GM21528 (cell line): ENCODE data around the gene PCBP2.

Experiments used
- ATAC-seq: cut with Tn5 transposase; IDR thresholded peaks from one replicate; pipeline ENCODE4 v1.9.1; 2021; ENCODE audit warnings: mild to moderate bottlenecking, moderate library complexity; ENCODE audit not compliant: unreplicated experiment, low FRiP score

Gene PCBP2

GRCh38 chr12:53506450-53506785 is 54.5 kb downstream of the PCBP2 start:
- ATAC-seq = no peak

DNA sequence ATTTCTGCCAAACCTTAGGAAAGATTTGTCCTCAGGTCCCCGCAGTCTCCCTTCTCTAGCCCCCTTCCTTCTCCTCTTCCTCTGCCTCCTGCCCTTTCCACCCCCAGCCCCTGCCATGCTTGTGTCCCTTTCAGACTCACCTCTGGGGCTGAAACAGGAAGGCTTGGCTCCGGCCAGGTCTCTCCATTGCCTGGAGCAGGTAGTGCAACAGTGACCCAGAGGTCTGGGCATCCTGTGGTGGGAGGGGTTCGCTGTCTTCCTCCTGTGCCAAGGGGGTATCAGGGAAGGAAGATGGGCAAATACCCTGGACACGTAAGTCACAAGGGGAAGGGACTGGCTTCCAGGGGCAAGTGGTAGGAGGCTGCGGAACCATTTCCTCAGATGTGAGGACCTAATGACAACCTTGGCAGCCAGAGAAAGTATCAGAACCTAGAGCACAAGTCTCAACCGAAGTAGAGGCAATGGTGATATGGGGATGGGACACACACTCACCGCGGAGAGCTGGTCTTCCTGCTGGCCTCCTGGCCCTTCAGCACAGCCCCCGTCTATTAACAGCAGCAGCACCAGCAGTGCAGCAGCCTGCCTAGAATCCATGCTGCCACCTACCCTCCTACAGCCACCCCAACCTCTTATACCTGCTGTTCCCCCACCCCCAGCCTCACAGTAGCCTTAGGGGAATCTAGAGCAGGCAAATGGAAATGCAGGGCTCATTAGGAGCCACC is 55.1 kb downstream of the PCBP2 start, which contains the start of gene NPFF:
TSS of gene NPFF (minus strand) at position 604 of the 722 bp plus-strand sequence. CDS start at position 594, 10 bp downstream.
- ATAC-seq = no peak

- ATAC-seq = no peak
These were observed 55.6 kb downstream of the PCBP2 start for GRCh38 chr12:53507603-53507885.

DNA sequence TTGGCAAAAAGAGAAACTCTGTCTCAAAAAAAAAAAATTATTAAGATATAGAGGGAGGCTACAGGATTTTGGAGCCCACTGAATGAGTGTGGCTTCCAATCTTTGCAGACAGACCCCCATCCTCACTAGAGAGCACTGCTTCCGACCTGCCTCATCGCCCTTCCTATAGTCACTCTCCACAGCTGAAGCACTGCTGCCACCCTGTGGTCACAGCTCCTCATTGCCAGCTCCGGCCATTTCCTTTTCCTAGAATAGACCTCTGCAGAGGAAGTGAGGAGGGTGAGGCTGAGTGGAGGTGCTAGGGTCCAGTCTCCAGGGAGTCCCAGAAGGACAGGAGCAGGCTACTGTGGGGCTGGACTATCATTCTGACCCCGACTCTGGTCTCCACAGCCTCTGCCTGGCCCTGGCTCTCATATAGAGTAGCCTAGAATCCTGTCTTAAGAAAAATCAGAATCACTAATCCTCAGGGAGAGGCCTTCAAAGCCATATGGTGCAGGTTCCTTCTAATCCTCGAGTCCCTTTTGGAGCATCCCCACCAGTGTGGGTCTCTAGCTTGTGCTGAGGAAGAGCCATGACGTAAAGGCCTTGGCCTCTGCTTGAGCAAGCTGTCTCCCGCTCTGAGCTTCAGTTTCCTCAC is 56.8 kb downstream of the PCBP2 start:
- ATAC-seq = peak; percentile 73

DNA sequence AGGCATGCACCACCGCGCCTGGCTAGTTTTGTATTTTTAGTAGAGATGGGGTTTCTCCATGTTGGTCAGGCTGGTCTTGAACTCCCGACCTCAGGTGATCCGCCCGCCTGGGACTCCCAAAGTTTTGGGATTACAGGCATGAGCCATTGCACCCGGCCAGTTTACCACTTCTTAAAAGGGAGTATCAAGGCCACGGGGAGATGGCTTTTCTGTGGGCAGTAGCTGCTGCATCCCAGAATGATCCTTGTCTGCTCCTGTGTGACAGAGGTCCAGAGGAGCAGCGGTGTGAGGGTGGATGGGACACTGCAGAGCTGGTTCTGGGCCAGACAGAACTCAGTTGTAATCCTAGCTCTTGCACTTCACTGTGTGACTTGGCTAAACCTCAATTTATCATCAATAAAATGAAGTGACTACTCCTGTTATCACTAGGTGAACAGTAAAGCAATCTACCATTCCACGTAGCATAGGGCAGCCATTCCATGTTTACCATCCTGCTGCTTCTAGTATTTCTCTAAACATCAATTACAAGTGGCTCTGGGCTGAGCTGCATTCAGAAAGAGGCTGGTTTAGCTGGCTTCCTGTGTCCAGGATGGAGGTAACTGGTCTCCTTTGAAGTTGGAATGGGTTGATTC is 58.4 kb downstream of the PCBP2 start:
- ATAC-seq = no peak

DNA sequence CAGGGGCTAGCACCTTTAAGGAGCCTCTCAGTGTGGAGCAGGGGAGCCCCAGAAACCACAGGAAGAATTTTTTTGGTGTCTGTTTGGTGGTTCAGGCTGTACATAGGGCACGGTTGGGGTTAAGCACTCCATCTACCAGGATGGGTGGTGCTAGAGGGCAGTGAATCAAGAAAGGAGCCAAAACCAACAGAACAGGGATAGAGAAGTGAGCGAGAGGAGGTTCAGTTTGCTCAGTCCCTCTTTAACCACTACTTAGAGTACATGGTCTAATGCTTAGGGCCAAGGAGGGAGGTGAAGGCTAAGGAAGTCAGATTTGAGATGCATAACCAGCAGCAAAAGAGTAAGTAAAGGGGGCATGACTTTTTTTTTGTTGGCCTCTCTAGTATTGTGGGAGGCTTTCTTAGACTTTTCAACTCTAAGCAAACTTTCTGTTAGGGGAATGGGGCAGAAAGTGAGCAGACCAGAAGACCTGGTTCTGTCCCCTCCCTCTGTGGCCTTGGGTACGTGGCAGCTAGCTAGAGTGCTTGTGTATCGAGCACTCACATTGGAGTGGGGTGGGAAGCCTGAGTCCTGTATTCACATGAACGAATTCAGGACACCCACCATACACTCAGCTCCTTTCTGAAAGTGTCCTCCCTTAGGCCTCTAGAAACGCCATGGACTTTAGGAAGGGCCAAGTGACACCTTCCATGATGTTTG is 62.0 kb downstream of the PCBP2 start:
- ATAC-seq = no peak

- ATAC-seq = no peak
These were observed 62.9 kb downstream of the PCBP2 start for GRCh38 chr12:53514628-53515290.

GRCh38 chr12:53515291-53515680 is 63.4 kb downstream of the PCBP2 start:
- ATAC-seq = no peak

- ATAC-seq = no peak
These were observed 65.0 kb downstream of the PCBP2 start for GRCh38 chr12:53516758-53517455.

GRCh38 chr12:53518381-53518780 is 66.5 kb downstream of the PCBP2 start:
- ATAC-seq = no peak

DNA sequence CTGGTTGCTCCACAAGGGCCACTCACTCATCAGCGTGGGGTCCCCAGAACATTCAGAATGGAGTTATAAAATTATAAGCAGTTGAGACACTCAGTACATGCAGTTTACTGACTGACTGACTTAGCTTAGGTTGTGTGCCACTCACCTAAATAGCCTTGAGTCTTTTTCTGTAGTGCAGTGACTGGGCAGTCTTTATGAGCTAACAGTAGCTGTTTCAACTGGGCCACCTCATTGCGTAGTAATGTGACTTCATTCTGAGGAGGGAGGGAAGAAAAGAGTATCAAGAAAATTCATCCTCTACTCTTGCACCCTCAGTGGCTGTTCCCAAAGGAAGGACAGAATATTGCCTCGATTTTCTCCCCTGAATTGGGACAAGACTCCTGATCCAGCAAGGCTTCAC is 71.2 kb downstream of the PCBP2 start:
- ATAC-seq = no peak

GRCh38 chr12:53524476-53524875 is 72.6 kb downstream of the PCBP2 start:
- ATAC-seq = no peak

GRCh38 chr12:53530061-53530460 is 78.2 kb downstream of the PCBP2 start:
- ATAC-seq = no peak
